Kidney capillary endothelial cell (primary cell): ENCODE results near the gene NANOS2.

Experiments used
- DNase-seq: peaks from one replicate; pipeline ENCODE4 v3.0.0-alpha.2; 2018; ENCODE audit warnings: low spot score

The NANOS2 gene

GRCh38 chr19:45913874-45914830 lies at the start of gene NANOS2:
NANOS2 (minus strand) TSS chr19:45914778; CDS start chr19:45914693, 85 bp downstream.
- no peak for DNase-seq

DNA sequence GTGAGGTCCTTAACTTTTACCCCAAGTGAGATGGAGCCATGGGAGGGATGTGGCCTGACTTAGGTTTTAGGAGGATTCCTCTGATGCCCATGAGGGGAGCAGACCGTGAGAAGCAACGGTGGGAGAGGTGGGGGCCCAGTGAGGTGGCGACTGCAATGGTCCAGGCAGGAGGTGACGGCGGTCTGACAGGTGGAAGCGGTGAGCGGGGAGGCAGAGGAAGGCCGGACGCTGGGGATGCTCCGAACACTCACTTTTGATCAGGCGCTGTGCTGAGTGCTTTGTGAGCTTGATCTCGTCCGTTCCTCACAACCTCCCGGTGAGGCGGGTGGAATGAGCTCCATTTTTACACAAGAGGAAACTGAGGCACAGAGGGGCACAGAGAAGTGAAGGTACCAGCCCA lies 47.4 kb upstream of the NANOS2 start:
- no peak for DNase-seq

DNA sequence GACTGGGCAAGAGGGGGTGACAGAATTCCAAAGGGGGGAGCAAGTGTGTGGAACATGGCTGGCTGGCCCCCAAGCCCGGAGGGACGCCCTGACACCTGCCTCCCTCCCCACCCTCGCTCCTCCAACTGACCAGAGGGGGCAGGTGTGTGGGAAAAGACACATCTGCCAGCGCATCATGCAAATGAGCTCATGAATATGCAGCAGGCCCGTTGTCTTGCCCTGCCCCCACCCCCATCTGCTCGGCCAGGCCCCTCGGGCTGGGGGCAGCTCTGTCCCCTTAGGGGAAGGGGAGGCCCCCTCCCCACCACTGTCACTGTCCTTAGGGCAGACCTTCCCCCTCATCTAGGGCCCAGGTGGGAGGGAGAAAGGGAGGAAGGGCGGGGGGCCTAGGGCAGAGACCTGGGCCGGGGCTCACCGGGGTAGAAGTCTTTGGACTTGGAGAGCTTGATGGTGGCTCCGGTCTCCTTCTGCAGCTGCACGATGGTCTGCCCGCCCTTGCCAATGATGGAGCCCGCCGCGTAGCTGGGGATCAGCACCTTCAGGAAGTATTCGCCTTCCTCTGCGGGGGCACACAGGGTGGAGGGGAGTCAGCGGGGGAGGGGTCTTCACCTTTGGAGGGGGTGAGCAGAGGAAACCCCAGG lies 46.1 kb upstream of the NANOS2 start:
- no peak for DNase-seq

DNA sequence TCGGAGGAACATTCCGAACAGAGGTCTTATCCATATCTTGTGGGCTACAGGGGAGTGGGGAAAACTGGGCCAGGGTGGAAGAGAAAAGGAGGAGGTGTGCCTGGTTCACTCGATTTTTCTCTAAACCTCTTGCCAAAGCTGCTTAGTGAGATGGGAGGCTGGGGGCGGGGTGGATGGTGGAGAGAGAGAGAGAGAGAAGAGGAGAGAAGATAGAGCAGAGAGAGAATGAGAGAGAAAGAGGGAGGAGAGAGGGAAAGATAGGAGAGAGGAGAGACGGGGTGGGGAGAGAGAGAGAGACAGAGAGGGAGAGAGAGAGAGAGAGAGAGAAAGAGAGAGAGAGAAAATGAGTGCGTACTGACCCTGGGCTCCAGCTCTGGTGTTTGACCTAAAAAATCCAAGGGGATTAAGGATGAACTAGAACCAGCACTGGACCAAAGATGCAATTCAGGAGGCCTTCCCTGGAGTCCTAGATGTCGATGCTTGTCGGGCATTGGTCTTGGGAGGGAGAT lies 45.0 kb upstream of the NANOS2 start:
- DNase-seq = no peak

DNA sequence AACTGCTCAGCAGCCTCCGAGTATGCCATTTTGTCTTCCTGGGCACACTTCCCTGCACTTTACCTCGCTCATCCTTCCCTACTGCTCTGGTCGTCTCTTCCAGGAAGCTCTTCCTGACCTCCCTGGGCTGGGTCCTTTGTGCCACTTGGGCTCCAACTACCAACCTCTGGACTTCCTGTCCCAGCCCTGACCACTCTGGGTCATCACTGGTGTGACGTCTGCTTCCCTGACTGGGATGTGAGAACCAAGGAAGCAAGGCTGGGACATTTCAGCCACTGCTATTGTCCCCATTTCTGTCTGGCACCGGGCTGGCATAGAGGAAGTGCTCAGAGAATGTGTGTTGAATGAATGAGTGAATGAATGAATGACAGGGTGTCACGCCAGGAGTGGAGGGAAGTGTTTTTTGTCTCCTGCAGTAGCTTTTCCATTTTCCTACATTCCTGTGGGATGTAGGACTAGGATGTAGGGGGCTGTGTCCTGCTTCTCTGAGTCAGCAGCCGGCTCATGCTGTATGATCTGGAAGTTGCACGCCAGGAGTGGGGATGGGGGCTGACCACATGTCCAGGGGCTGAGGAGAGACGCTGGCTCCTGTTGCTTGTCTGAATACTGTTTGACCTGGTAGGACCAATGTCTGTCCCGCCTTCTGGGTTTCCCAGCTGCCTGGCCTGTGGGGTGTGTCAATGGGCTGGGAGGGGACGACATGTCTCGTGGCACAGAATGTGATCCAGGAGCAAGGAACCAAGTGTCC lies 44.4 kb upstream of the NANOS2 start:
- DNase-seq = peak; percentile 96

DNA sequence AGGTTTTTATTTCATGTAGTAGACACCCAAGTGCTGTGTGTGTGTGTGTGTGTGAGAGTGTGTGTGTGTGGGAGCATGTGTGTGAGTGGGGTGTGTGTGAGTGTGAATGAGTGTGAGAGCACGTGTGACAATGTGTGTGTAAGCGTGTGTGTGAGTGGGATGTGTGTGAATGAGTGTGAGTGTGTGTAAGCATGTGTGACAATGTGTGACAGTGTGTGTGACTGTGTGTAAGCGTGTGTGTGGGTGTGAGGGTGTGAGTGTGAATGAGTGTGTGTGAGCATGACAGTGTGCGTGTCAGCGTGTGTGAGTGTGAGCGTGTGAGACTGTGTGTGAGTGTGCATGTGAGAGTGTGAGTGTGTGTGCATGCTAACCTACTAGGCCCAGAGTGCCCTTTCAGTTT lies 43.7 kb upstream of the NANOS2 start:
- no peak for DNase-seq

- peak; percentile 98 for DNase-seq
Measured at GRCh38 chr19:45955905-45956608, 41.5 kb upstream of the NANOS2 start.

GRCh38 chr19:45954156-45954555 lies 39.6 kb upstream of the NANOS2 start:
- DNase-seq = no peak

- no peak for DNase-seq
Measured at GRCh38 chr19:45953676-45954075, 39.1 kb upstream of the NANOS2 start.

- no peak for DNase-seq
Measured at GRCh38 chr19:45952686-45953505, 38.3 kb upstream of the NANOS2 start.

DNA sequence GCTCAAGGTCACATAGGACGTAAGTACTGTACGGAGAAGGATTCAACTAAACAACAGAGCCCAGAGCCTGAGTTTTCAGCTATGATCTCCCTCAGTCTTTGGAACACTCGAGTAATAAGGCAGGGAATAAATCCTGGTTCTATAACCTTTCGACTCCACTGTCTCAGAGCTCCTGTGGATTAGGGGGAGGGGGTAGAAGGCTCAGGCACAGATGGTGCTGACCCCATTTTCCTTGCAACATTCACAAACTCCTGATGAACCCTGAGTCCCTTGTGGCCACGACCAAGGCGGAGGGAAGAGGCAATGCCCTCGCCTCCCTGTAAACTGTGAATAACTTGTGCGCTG lies 37.7 kb upstream of the NANOS2 start:
- DNase-seq = no peak

GRCh38 chr19:45947926-45948325 lies 33.3 kb upstream of the NANOS2 start:
- no peak for DNase-seq

DNA sequence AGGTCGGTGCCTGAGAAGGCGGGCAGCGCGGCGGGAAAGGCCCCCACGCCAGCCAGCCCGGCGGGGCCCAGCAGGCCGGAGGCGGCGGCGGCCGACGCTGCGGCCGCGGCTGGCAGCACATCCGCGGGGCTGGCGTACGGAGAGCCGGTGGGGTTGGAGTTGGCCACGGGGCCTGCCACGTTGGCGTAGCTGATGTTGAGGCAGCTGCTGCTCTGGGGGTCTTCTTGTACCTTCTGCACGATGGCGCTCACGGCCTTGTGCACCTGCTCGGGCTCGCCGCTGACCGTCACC lies 25.9 kb upstream of the NANOS2 start:
- no peak for DNase-seq

- DNase-seq = no peak
Measured at GRCh38 chr19:45939792-45940514, 25.4 kb upstream of the NANOS2 start.

- DNase-seq = peak; percentile 59
Measured at GRCh38 chr19:45938733-45939319, 24.2 kb upstream of the NANOS2 start.

DNA sequence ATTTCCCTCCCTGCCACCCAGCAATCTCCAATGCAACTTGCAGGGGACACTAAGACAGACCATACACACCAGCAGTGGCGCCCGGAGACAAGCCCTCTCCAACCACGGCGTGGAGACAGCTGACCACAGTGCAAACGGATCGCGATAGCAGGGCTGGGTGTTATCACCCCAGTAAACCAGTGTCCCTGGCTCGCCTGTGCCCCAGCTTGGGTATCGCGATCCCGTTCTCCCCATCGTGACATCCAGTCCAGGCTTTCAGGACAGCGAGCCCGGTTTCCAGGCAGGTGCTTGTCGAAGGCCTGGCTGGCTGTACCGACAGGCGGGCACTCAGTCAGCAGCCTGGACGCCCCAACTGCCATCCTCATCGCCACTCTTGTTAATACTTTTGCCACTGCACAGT lies 20.7 kb upstream of the NANOS2 start:
- no peak for DNase-seq

- DNase-seq = no peak
Measured at GRCh38 chr19:45934551-45935230, 20.1 kb upstream of the NANOS2 start.

DNA sequence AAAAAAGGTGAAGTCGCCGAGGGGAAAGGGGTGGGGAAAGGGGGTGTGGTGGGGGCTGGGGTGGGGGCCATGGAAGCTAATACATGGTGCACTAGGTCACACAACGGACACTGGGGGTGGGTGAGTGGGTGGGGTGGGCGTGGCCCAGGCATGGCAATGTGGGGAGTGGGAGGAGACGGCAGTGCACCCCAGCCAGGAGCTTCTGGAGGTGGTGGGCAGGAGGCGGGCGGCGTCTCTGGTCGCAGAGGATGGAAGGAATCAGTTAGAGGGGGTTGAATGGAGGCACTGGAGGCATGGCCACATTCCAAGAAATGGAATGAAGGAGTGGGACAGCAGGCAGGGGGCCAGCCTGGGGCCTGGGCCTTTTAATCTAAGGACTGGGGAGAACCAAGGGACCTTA lies 19.2 kb upstream of the NANOS2 start:
- DNase-seq = no peak

GRCh38 chr19:45931055-45931454 lies 16.5 kb upstream of the NANOS2 start:
- DNase-seq = no peak

DNA sequence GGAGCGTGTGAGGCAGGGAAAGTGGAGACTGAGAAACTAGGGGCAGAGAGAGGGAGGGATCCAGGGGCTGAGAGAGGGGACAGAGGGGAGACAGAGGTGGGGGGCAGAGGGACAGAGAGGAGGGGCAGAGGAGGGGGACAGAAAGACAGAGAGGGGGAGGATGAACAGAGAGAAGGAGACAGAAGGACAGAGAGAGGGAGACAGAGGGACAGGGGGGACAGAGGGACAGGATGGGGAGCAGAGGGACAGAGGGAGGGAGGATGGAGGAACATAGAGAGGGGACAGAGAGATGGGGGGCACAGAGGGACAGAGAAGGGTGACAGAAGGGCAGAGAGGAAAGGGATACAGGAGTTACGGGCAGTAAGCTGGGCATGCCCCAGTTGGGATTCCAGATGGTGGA lies 14.7 kb upstream of the NANOS2 start:
- no peak for DNase-seq
